PC-3 (cell line): ENCODE results near the gene WWC2.

ENCODE experiments used
- CTCF ChIP-seq: fragments of 300-600 bp; sonication (generic); conservative IDR thresholded peaks from 2 replicates; pipeline ENCODE4 v1.5.1; 2017; ENCODE audit warnings: antibody characterized with exemption, low read depth, mild to moderate bottlenecking, low read length
- EZH2 ChIP-seq: fragments of 300-600 bp; sonication (generic); IDR thresholded peaks from one replicate; pipeline ENCODE4 v1.6.1; 2017; ENCODE audit warnings: antibody characterized with exemption, mild to moderate bottlenecking, low read length; ENCODE audit not compliant: unreplicated experiment

DNA sequence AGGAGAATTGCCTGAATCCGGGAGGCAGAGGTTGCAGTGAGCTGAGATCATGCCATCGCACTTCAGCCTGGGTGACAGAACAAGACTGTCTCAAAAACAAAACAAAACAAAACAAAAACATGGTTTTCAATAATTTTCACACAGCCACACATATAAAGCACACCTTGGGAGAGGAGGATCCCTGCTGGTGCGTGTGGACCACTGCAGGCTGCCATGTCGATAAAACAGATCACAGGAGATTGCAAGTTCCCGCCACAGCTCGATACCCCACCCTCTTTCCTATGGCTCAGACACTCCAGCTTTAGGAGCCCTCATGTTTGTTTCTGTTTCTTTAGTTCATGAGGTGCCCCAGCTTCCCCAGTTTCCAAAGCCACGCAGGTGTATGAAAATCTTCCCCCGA, 254.5 kb downstream of the WWC2 start:
- TF ChIP-seq CTCF (no peak), EZH2 (no peak)
